ENCODE data around the gene AGPS. TPM values are rescaled to one million over a fixed set of nuclear protein-coding genes. Genes with fewer than 3 reads are reported as not detected.

AGPS gene
- total RNA-seq, 1 donor from 2014 or later = 43.9 TPM

Other genes starting within 250 kb of the AGPS start
- 264 to 274 TPM (median 269 TPM) in 3 replicates for gene HNRNPA3, start 180.0 kb upstream of the AGPS start, total RNA-seq
- gene NFE2L2, start 128.0 kb upstream of the AGPS start, total RNA-seq = 93.1 to 93.9 TPM (median 93.3 TPM) in 3 replicates

All from mesothelial cell of epicardium (in vitro differentiated cells).